Measurements from ENCODE around the gene MFAP3.
"Not testable (repeated sequence)": the region's sequence is repeated elsewhere in the genome, so short reads cannot be mapped to it uniquely, and the experiment has no call there.

The MFAP3 gene

GRCh38 chr5:154055201-154055600 is 16.4 kb downstream of the MFAP3 start:
- no peak for DNase-seq

- no peak for DNase-seq
These were observed 19.6 kb downstream of the MFAP3 start for GRCh38 chr5:154058055-154059038.

- DNase-seq, result no peak
These were observed 20.3 kb downstream of the MFAP3 start for GRCh38 chr5:154059039-154059430.

GRCh38 chr5:154059583-154059982 is 20.8 kb downstream of the MFAP3 start:
- no peak for DNase-seq

GRCh38 chr5:154060606-154061005 is 21.8 kb downstream of the MFAP3 start:
- DNase-seq, result no peak

- DNase-seq, result no peak
These were observed 24.6 kb downstream of the MFAP3 start for GRCh38 chr5:154063372-154063771.

- no peak for DNase-seq
These were observed 27.2 kb downstream of the MFAP3 start for GRCh38 chr5:154065971-154066370.

- not testable (repeated sequence) for DNase-seq
These were observed 31.1 kb downstream of the MFAP3 start for GRCh38 chr5:154069854-154070253.

- DNase-seq, result no peak
These were observed 33.1 kb downstream of the MFAP3 start for GRCh38 chr5:154071799-154072413.

GRCh38 chr5:154072414-154073171 is 33.8 kb downstream of the MFAP3 start:
- peak in 1 of 2 experiments; percentile 58 for DNase-seq

GRCh38 chr5:154076240-154076922 is 37.6 kb downstream of the MFAP3 start:
- DNase-seq, result no peak

GRCh38 chr5:154077696-154078095 is 38.9 kb downstream of the MFAP3 start:
- no peak for DNase-seq

- no peak for DNase-seq
These were observed 39.5 kb downstream of the MFAP3 start for GRCh38 chr5:154078272-154078671.

GRCh38 chr5:154081246-154081645 is 42.5 kb downstream of the MFAP3 start:
- DNase-seq, result no peak

- DNase-seq, result no peak
These were observed 45.4 kb downstream of the MFAP3 start for GRCh38 chr5:154084062-154084639.

- no peak for DNase-seq
These were observed 47.4 kb downstream of the MFAP3 start for GRCh38 chr5:154086146-154086545.

GRCh38 chr5:154086641-154087040 is 47.9 kb downstream of the MFAP3 start:
- no peak for DNase-seq

GRCh38 chr5:154087260-154087659 is 48.5 kb downstream of the MFAP3 start:
- DNase-seq, result no peak

- DNase-seq, result no peak
These were observed 50.0 kb downstream of the MFAP3 start for GRCh38 chr5:154088801-154089200.

- DNase-seq, result no peak
These were observed 51.9 kb downstream of the MFAP3 start for GRCh38 chr5:154090656-154091055.

- DNase-seq, result no peak
These were observed 53.8 kb downstream of the MFAP3 start for GRCh38 chr5:154092356-154093141.

GRCh38 chr5:154093142-154093532 is 54.4 kb downstream of the MFAP3 start:
- no peak for DNase-seq

All from cerebellar nuclear complex (tissue), 1 donor.